GM12878 (cell line): ENCODE results near the gene APOA5. TPM values are rescaled to one million over a fixed set of nuclear protein-coding genes. Genes with fewer than 3 reads are reported as not detected.

Experiments used
- ATAC-seq: fragments of 200-7000 bp; cut with Tn5 transposase; 3 replicates; pipeline ENCODE4 v1.9.1; 2020; ENCODE audit warnings: mild to moderate bottlenecking, moderate library complexity
- BruUV-seq: library from RNA; stranded (reverse); fragments of 400-500 nt; replicated peaks from 2 replicates; lab custom pipeline; 2021; lab: Mats Ljungman, UMichigan
- CTCF ChIA-PET: fragments of 300-600 bp; sonication (Branson Sonifier 250); formaldehyde crosslinking; extraction: SDS; loops from one replicate; lab custom pipeline; 2021; ENCODE audit warnings: inconsistent platforms; lab: Yijun Ruan, JAX
- POLR2A ChIA-PET: fragments of 350-600 bp; formaldehyde crosslinking; extraction: SDS; loops from one replicate; lab custom pipeline; 2021; ENCODE audit warnings: inconsistent platforms; lab: Charles Lee
- RAD21 ChIA-PET: fragments of 300-600 bp; sonication (Branson Sonifier 250); formaldehyde crosslinking; loops from one replicate; lab custom pipeline; 2023; ENCODE audit warnings: antibody characterized with exemption; ENCODE audit not compliant: unreplicated experiment; lab: Charles Lee
- SMC1A ChIA-PET: fragments of 300-600 bp; sonication (Branson Sonifier 250); formaldehyde crosslinking; loops from one replicate; lab custom pipeline; 2023; ENCODE audit not compliant: unreplicated experiment, uncharacterized antibody; lab: Charles Lee
- DNase-seq: peaks from one replicate; pipeline ENCODE4 v3.0.0-alpha.2; 2011; ENCODE audit warnings: low read depth, low spot score
- FAIRE-seq: peaks from 3 replicates; lab custom pipeline; 2011; peaks lifted over from hg19 to GRCh38; lab: Jason Lieb, UNC
- H2AFZ ChIP-seq: 2 replicates; pipeline ENCODE4 v1.6.0; 2011; ENCODE audit warnings: low read depth, low read length, control low read depth; ENCODE audit not compliant: control insufficient read depth
- H3K27ac ChIP-seq: 2 replicates; pipeline ENCODE4 v1.5.1; 2011; ENCODE audit warnings: control low read depth; ENCODE audit not compliant: control insufficient read depth, insufficient read depth
- H3K27me3 ChIP-seq, 2 experiments: replicated peaks in 1 of 2; 2 replicates each; pipeline versions ENCODE4 v1.6.0 to v1.6.1; 2011; ENCODE audit warnings: low read length in 1 of 2; ENCODE audit not compliant: control insufficient read depth in 2 of 2, insufficient read depth in 2 of 2
- H3K36me3 ChIP-seq, 2 experiments: 2 replicates each; pipeline ENCODE4 v1.5.1; 2011; ENCODE audit warnings: low read length in 1 of 2; ENCODE audit not compliant: control insufficient read depth in 2 of 2, insufficient read depth in 2 of 2
- H3K4me1 ChIP-seq: 2 replicates; pipeline ENCODE4 v1.6.1; 2011; ENCODE audit warnings: mild to moderate bottlenecking, low read length, moderate library complexity, mixed read lengths; ENCODE audit not compliant: control insufficient read depth, insufficient read depth
- H3K4me2 ChIP-seq: 2 replicates; pipeline ENCODE4 v1.6.0; 2011; ENCODE audit warnings: control low read depth; ENCODE audit not compliant: control insufficient read depth, insufficient read depth
- H3K4me3 ChIP-seq: fragments of 200-600 bp; sonication (generic); 2 replicates; pipeline ENCODE4 v1.5.1; 2016
- H3K79me2 ChIP-seq: 2 replicates; pipeline ENCODE4 v1.6.0; 2011; ENCODE audit warnings: low read length; ENCODE audit not compliant: control insufficient read depth, insufficient read depth
- H3K9ac ChIP-seq: 2 replicates; pipeline ENCODE4 v1.8.0; 2011; ENCODE audit warnings: low read length, control low read depth, mixed read lengths; ENCODE audit not compliant: control insufficient read depth, insufficient read depth
- H3K9me3 ChIP-seq: replicated peaks from 3 replicates; pipeline ENCODE4 v1.5.1; 2011; ENCODE audit warnings: mild to moderate bottlenecking, low read length; ENCODE audit not compliant: control insufficient read depth, insufficient read depth
- H4K20me1 ChIP-seq: 2 replicates; pipeline ENCODE4 v1.6.0; 2011; ENCODE audit not compliant: control insufficient read depth, insufficient read depth
- POLR2A ChIP-seq: IDR thresholded peaks from 2 replicates; pipeline ENCODE4 v1.6.1; 2011; ENCODE audit warnings: low read depth, mild to moderate bottlenecking, low read length
- POLR2AphosphoS5 ChIP-seq: IDR thresholded peaks from 2 replicates; pipeline ENCODE4 v1.6.1; 2011; ENCODE audit warnings: mild to moderate bottlenecking, low read length, inconsistent platforms
- WGBS: methylation state at CpG from one replicate; pipeline ENCODE4 v1.1.6; 2016; ENCODE audit warnings: low lambda C conversion rate; ENCODE audit not compliant: insufficient replicate concordance, insufficient coverage; ENCODE audit errors: missing lambda C conversion rate; 5-methylcytosine and 5-hydroxymethylcytosine counted together
- in situ Hi-C: fragments of 300-500 bp; cut with MboI; formaldehyde crosslinking; loops from 9 replicates; pipeline ENCODE4 v1.14.3; 2018; ENCODE audit warnings: mixed read lengths
- intact Hi-C: fragments of 100-400 bp; cut with micrococcal nuclease; formaldehyde crosslinking; loops from one replicate; pipeline ENCODE4 v1.14.2; 2022; ENCODE audit not compliant: unreplicated experiment
- polyA plus RNA-seq, 11 experiments: library from polyadenylated mRNA; depleted of rRNA in 4 of 11; unstranded in 6 of 11; stranded (reverse) in 5 of 11; fragments of >200 nt; fragmentation: Nextera tagmentation in 4 of 11; fragmentation: Illumina TruSeq in 1 of 11; extraction: Ambion mirVana in 4 of 11; extraction: Trizol in 1 of 11; gene quantifications; 1 replicate in 1 of 11; 2 replicates in 10 of 11; pipeline versions ENCODE4 v1.2.1 to v1.2.3, GENCODE V29; 2011 to 2016; ENCODE audit warnings: inconsistent platforms in 2 of 11, missing spikeins in 2 of 11, low read depth in 1 of 11
- total RNA-seq, 4 experiments: library from RNA; depleted of rRNA in 3 of 4; stranded (reverse); fragments of >200 nt in 3 of 4; fragmentation: Illumina TruSeq in 1 of 4; extraction: Trizol in 1 of 4; gene quantifications; 2 replicates each; pipeline versions ENCODE4 v1.2.1 to v1.2.3, GENCODE V29; 2013 to 2021
- TF ChIP-seq, protein P1 (sequence below): fragments of 450-650 bp; IDR thresholded peaks from 2 replicates; pipeline ENCODE4 v1.6.1; 2017; ENCODE audit warnings: antibody characterized with exemption, mild to moderate bottlenecking, moderate library complexity

The APOA5 gene
- total and polyA plus RNA-seq, 10 of the 15 experiments (the other 5 are each of a cell fraction or from before 2014, with no cell fraction given) = 0.15 TPM; not detected in 9

DNA sequence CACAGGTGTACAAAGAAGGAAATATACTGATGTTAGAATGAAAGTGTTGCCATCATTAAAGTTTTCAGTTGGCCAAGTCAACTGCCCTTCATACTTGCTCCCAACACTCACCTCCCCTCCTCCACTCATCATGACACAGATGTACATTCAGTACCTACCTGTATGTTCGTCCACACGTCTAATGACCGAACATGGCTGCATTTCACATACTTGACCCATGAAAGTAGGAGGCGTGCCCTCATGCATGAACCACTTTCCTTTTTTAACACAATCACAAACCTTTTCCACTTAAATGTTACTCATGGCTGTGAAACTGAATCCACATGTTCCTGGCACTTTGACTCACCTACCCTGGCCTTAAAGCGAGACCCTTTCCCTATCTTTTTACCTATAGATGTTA is 15.7 kb downstream of the APOA5 start:
- DNase-seq (no peak), ATAC-seq (no peak), FAIRE-seq (no peak)
- no TSS peak for BruUV-seq
- Histone ChIP-seq H3K4me2 (no peak overlapping the region), H2AFZ (no peak overlapping the region), H4K20me1 (no peaks in the 10 kb centered on the region), H3K4me3 (no peak overlapping the region), H3K79me2 (peaks cover 17% of the 10 kb centered on the region), H3K9ac (no peak overlapping the region), H3K27me3 (no peaks in the 10 kb centered on the region), H3K27ac (no peak overlapping the region), H3K4me1 (peaks cover 3% of the 10 kb centered on the region; the same call in 1 of the 2 replicates), H3K9me3 (no peaks in the 10 kb centered on the region), H3K36me3 (peaks cover 4 to 22% of the 10 kb centered on the region in 2 experiments)
- POLR2A ChIA-PET = interaction anchor here (0.6 to 4.2 kb wide), 4 partner anchors 11 to 368 kb away, joined by 3 to 28 read pairs (median 4); partner anchors contain the start of genes PAFAH1B2 and ZPR1
- TF ChIP-seq POLR2A (peak; percentile 42; the same call in 1 of the 2 replicates), POLR2AphosphoS5 (peak; percentile 62)
- TF ChIP-seq, protein P1, sequence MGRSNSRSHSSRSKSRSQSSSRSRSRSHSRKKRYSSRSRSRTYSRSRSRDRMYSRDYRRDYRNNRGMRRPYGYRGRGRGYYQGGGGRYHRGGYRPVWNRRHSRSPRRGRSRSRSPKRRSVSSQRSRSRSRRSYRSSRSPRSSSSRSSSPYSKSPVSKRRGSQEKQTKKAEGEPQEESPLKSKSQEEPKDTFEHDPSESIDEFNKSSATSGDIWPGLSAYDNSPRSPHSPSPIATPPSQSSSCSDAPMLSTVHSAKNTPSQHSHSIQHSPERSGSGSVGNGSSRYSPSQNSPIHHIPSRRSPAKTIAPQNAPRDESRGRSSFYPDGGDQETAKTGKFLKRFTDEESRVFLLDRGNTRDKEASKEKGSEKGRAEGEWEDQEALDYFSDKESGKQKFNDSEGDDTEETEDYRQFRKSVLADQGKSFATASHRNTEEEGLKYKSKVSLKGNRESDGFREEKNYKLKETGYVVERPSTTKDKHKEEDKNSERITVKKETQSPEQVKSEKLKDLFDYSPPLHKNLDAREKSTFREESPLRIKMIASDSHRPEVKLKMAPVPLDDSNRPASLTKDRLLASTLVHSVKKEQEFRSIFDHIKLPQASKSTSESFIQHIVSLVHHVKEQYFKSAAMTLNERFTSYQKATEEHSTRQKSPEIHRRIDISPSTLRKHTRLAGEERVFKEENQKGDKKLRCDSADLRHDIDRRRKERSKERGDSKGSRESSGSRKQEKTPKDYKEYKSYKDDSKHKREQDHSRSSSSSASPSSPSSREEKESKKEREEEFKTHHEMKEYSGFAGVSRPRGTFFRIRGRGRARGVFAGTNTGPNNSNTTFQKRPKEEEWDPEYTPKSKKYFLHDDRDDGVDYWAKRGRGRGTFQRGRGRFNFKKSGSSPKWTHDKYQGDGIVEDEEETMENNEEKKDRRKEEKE = no peak
- in situ Hi-C loops (no loop called here), intact Hi-C loops (no loop called here)
- CTCF ChIA-PET = interaction anchor here (1.4 kb wide), 2 partner anchors 15 to 330 kb away, joined by 3 to 5 read pairs; partner anchors contain the start of gene APOA5
- SMC1A ChIA-PET = interaction anchor here (1.9 kb wide), 1 partner anchor 11 kb away, joined by 9 read pairs; no protein-coding TSS in a partner anchor
- 91% methylated on average over 5 of the region's 5 CpGs for WGBS
- RAD21 ChIA-PET = interaction anchor here (0.9 kb wide), 1 partner anchor 60 kb away, joined by 3 read pairs; no protein-coding TSS in a partner anchor
